GM18909 (cell line): Measurements from ENCODE around the gene FGD5.

ENCODE experiments used
- ATAC-seq: cut with Tn5 transposase; IDR thresholded peaks from one replicate; pipeline ENCODE4 v1.9.1; 2021; ENCODE audit warnings: mild to moderate bottlenecking; ENCODE audit not compliant: unreplicated experiment, poor library complexity

Gene FGD5

GRCh38 chr3:14845180-14845579 lies 26.4 kb downstream of the FGD5 start:
- ATAC-seq: no peak

GRCh38 chr3:14845826-14846225 lies 27.1 kb downstream of the FGD5 start:
- no peak for ATAC-seq

GRCh38 chr3:14846226-14846880 lies 27.6 kb downstream of the FGD5 start:
- no peak for ATAC-seq

GRCh38 chr3:14847613-14848541 lies 29.1 kb downstream of the FGD5 start:
- ATAC-seq: no peak

GRCh38 chr3:14848906-14849305 lies 30.1 kb downstream of the FGD5 start:
- ATAC-seq: no peak

- no peak for ATAC-seq
These were observed 31.0 kb downstream of the FGD5 start for GRCh38 chr3:14849638-14850230.

- no peak for ATAC-seq
These were observed 33.4 kb downstream of the FGD5 start for GRCh38 chr3:14852058-14852594.

GRCh38 chr3:14852717-14853116 lies 34.0 kb downstream of the FGD5 start:
- no peak for ATAC-seq

- no peak for ATAC-seq
These were observed 34.6 kb downstream of the FGD5 start for GRCh38 chr3:14853271-14853951.

GRCh38 chr3:14857506-14857905 lies 38.7 kb downstream of the FGD5 start:
- ATAC-seq: no peak

- ATAC-seq: no peak
These were observed 39.3 kb downstream of the FGD5 start for GRCh38 chr3:14858105-14858504.

GRCh38 chr3:14859880-14860279 lies 41.1 kb downstream of the FGD5 start:
- ATAC-seq: no peak

- no peak for ATAC-seq
These were observed 42.3 kb downstream of the FGD5 start for GRCh38 chr3:14861031-14861430.

- ATAC-seq: no peak
These were observed 42.9 kb downstream of the FGD5 start for GRCh38 chr3:14861446-14862302.

GRCh38 chr3:14862303-14862660 lies 43.5 kb downstream of the FGD5 start:
- no peak for ATAC-seq

GRCh38 chr3:14862661-14863230 lies 44.0 kb downstream of the FGD5 start:
- ATAC-seq: no peak

GRCh38 chr3:14863333-14864100 lies 44.8 kb downstream of the FGD5 start:
- ATAC-seq: no peak

GRCh38 chr3:14864131-14864530 lies 45.4 kb downstream of the FGD5 start:
- ATAC-seq: no peak

GRCh38 chr3:14866627-14867026 lies 47.9 kb downstream of the FGD5 start:
- no peak for ATAC-seq
